Middle frontal gyrus (tissue), 1 donor: ENCODE results near the gene CAP2.
A peak's percentile ranks its signal among the peaks of the same experiment; 100 is the strongest.
"Not testable (repeated sequence)": the region's sequence is repeated elsewhere in the genome, so short reads cannot be mapped to it uniquely, and the experiment has no call there.

ENCODE experiments used
- DNase-seq: peaks from one replicate; pipeline ENCODE4 v3.0.0-alpha.2; 2015; ENCODE audit warnings: low spot score; ENCODE audit errors: extremely low spot score

The CAP2 gene

DNA sequence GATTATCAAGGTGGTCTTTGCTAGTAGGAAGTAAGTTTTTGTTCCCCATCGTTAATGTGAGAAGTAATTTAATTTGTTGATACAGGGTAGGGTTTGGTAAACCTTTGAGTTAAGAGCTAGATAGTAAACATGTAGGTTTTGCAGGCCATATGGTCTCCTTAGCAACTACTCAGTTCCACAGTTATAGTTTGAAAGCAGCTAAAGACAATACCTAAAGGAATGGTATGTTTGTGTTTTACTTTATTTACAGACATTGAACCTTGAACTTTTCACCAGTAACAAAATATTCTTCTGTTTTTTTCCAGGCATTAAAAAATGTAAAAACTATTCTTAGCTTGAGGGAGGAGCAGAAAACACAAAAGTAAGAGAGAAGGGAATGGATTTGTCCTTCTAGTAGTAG is 1.7 kb downstream of the CAP2 start:
- no peak for DNase-seq

- no peak for DNase-seq
These were observed 2.9 kb downstream of the CAP2 start for GRCh38 chr6:17396256-17396655.

- no peak for DNase-seq
These were observed 4.4 kb downstream of the CAP2 start for GRCh38 chr6:17397764-17398194.

- not testable (repeated sequence) for DNase-seq
These were observed 12.0 kb downstream of the CAP2 start for GRCh38 chr6:17405181-17405943.

DNA sequence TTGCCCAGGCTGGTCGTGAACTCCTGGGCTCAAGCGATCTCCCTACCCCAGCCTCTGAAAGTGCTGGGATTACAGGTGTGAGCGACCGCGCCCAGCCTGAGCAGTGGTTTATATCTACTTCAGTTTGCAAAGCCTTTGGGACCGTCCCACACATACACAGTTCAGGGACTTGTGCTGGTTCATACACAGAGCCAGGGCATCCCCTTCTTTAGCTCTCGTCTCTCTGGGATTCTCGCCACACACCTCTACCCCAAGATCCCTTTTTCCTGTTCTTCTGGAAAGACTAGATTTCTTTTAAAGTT is 12.5 kb downstream of the CAP2 start:
- DNase-seq, result no peak

GRCh38 chr6:17408081-17408480 is 14.7 kb downstream of the CAP2 start:
- DNase-seq, result no peak

- no peak for DNase-seq
These were observed 16.9 kb downstream of the CAP2 start for GRCh38 chr6:17410281-17410680.

DNA sequence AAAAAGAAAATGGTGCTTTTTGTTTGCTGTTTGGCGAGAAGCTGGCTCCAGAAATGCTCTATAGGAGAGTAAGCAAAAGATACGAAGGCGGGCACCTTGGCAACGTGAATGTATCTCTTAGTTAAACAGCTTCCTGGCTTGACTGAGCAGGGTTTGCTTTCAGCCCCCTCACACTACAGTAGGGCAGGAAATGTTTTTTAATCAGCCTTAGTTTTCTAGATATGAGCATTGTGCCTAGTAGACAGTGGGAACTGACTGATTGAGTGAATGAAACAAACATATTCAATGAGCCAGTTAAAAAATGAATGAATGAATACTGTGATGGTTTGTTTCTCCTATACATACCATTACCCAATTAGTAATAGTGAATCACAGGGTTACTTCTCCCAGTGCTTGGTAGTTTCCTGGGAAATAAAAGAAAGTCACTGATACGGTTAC is 19.9 kb downstream of the CAP2 start:
- DNase-seq, result peak; percentile 55

GRCh38 chr6:17414395-17414794 is 21.0 kb downstream of the CAP2 start:
- DNase-seq, result not testable (repeated sequence)

DNA sequence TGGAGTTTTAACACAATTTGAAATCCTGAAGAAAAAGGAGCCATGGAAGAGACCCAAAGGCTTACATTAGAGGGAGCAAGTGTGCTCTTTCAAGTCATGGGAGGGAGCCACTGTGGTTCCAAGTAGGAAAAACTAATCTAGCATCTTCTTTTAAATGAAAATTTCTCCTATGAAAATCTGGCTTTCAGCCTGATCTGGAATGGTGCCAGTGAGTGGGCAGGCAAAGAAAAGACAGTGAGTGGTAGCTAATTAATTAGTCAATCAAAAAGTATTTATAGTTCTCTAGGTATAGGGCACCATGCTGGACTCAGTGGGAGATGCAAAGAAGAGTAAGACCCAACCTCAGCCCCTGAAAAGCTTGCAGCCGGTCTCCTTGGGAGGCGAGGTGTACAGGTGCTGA is 21.9 kb downstream of the CAP2 start:
- DNase-seq, result no peak

- no peak for DNase-seq
These were observed 23.4 kb downstream of the CAP2 start for GRCh38 chr6:17416806-17417205.

- no peak for DNase-seq
These were observed 24.4 kb downstream of the CAP2 start for GRCh38 chr6:17417817-17418216.

DNA sequence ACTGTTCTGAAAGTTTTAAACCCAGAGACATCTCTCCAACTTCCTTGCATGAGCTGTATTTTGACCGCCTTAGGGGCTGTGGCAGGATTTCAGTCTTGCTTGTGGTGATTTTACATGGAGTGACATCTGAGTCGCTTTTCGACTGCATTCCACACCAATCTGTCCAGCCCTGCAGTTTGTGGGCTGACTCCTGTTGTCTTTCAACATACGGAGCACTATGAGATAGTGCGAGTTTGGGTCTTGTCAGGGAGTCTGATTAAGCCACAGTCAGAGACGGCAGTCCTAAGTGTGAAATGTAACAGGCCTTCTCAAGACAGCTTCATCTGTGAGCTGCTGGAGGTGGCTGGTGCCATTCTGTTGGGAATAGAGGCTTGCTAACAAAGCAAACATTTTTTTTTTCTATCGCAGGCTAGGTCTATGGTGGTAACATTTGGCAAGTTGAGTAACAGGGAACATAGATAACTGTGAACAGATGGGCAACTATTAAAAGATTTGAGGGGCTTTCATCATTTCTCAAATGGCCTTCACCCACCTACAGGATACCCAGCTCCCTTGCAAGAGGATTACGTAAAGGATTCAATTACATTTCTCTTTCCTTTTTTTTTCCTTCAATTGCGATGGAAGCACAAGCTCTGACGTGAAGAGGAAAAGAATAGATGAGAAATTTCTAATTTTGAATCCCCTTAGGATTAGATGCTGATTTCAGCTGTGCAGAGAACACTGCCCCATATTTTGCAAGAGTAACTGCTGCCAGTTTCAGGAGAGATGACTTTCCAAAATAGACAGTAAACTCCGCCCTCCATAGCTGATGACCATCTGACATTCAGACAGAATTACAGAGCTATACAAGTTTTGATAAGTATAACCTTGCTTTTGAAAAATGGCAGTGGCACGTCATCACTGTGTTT is 25.1 kb downstream of the CAP2 start:
- peak; percentile 45 for DNase-seq

GRCh38 chr6:17419189-17419575 is 25.8 kb downstream of the CAP2 start:
- no peak for DNase-seq

DNA sequence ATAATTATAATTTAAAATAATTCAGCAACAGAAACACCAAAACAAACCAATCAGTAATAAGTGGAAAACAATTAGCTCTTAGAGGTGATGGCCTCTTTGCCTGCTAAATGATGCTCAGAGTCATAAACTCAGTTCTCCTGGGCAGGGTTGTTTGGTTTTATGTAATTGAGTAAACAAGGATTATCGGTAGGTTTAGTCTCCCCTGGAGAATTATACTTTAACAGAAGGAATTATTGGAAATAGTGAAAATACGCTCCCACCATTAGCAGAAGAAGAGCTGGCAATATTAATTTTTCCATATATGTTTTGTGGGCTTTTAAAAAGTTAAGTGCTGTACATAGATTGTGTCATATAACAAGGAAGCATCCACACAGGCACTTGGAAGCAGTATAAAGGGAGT is 27.0 kb downstream of the CAP2 start:
- no peak for DNase-seq

DNA sequence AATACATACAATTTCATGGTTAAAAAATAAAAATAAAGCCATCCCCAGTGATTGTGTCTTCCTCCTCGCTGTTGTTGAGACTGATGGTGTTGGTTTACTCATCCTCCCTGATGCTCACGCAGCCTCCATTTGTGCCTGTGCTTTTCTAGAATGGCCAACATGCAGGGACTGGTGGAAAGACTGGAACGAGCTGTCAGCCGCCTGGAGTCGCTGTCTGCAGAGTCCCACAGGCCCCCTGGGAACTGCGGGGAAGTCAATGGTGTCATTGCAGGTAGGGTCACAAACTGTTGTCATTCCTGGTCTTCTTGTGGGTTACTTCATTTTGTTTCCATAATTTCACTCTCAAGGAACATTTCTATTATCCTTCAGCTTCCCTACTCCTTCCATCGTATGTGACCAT is 28.0 kb downstream of the CAP2 start:
- DNase-seq, result no peak

GRCh38 chr6:17423026-17423425 is 29.6 kb downstream of the CAP2 start:
- no peak for DNase-seq

DNA sequence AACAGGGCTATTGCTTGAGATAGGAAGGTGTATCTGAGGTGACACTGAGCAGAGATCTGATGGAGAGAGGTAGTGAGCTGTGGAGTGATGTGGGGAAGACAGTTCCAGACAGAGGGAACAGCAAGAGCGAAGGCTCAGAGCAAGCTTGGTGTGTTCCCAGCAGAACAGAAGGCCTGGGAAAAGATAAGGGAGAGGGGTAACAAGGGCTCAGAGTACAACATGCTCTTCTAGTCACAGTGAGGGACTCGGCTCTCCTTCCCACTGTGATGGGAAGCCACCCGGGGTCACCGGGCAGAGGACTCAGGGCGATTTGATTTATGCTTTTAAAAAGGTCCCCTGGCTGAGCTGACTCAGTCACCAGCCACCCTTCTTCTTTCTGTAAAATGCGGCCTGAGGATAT is 33.7 kb downstream of the CAP2 start:
- no peak for DNase-seq

DNA sequence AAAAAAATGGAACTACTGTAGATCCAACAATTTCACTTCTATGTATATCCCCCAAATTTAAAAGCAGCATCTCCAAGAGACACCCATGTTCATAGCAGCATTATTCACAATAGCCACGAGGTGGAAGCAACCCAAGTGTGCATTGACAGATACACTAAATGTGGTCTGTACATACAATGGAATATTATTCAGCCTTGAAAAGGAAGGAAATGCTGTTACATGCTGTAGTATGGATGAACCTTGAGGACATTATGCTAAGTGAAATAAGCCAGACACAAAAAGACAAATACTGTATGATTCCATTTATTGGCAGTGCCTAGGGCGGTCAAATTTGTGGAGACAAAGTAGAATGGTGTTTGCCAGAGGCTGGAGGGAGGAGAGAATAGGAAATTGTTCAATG is 34.2 kb downstream of the CAP2 start:
- no peak for DNase-seq

DNA sequence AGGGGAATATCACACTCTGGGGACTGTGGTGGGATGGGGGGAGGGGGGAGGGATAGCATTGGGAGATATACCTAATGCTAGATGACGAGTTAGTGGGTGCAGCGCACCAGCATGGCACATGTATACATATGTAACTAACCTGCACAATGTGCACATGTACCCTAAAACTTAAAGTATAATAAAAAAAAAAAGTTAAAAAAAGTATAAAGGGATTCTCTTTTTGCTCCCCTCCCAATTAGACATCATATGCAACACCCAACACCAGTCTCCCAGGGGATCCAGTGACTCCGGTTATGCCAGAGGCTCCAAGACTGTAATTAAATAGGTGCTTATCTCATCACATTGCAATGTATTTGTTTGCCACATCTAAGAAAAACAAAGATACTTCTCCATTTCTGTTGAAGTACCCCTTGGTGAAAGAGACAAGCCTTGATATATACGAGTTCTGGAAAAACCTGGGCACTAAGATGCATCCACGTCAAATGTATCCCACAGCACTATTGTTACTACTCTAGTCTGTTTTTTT is 35.3 kb downstream of the CAP2 start:
- DNase-seq, result not testable (repeated sequence)

- no peak for DNase-seq
These were observed 36.1 kb downstream of the CAP2 start for GRCh38 chr6:17429383-17430061.

GRCh38 chr6:17431581-17431980 is 38.2 kb downstream of the CAP2 start:
- no peak for DNase-seq
